GM19397 (cell line): ENCODE data around the gene NTPCR.
"Not testable (repeated sequence)": the region's sequence is repeated elsewhere in the genome, so short reads cannot be mapped to it uniquely, and the experiment has no call there.

ENCODE experiments used
- ATAC-seq: cut with Tn5 transposase; IDR thresholded peaks from one replicate; pipeline ENCODE4 v1.9.1; 2021; ENCODE audit warnings: mild to moderate bottlenecking, moderate library complexity; ENCODE audit not compliant: unreplicated experiment

NTPCR gene

GRCh38 chr1:232950197-232951176 lies at the start of gene NTPCR:
NTPCR (plus strand) TSS chr1:232950611; CDS start chr1:232950711, 100 bp downstream.
- ATAC-seq = peak; percentile 85

GRCh38 chr1:232900818-232901217 lies 49.6 kb upstream of the NTPCR start:
- ATAC-seq = no peak

- ATAC-seq = no peak
Observed at GRCh38 chr1:232901255-232901654, 49.2 kb upstream of the NTPCR start.

GRCh38 chr1:232902774-232903350 lies 47.5 kb upstream of the NTPCR start:
- ATAC-seq = no peak

- ATAC-seq = no peak
Observed at GRCh38 chr1:232904131-232904530, 46.3 kb upstream of the NTPCR start.

- no peak for ATAC-seq
Observed at GRCh38 chr1:232904566-232904965, 45.8 kb upstream of the NTPCR start.

- no peak for ATAC-seq
Observed at GRCh38 chr1:232905331-232906034, 44.9 kb upstream of the NTPCR start.

- ATAC-seq = no peak
Observed at GRCh38 chr1:232906441-232906840, 44.0 kb upstream of the NTPCR start.

GRCh38 chr1:232908831-232909230 lies 41.6 kb upstream of the NTPCR start:
- ATAC-seq = no peak

- no peak for ATAC-seq
Observed at GRCh38 chr1:232909752-232910151, 40.7 kb upstream of the NTPCR start.

GRCh38 chr1:232911027-232911599 lies 39.3 kb upstream of the NTPCR start:
- no peak for ATAC-seq

GRCh38 chr1:232912845-232913580 lies 37.4 kb upstream of the NTPCR start:
- no peak for ATAC-seq

- ATAC-seq = not testable (repeated sequence)
Observed at GRCh38 chr1:232914271-232914670, 36.1 kb upstream of the NTPCR start.

GRCh38 chr1:232915212-232915611 lies 35.2 kb upstream of the NTPCR start:
- ATAC-seq = no peak

- no peak for ATAC-seq
Observed at GRCh38 chr1:232917053-232917452, 33.4 kb upstream of the NTPCR start.

- ATAC-seq = no peak
Observed at GRCh38 chr1:232921381-232921780, 29.0 kb upstream of the NTPCR start.

GRCh38 chr1:232922485-232922884 lies 27.9 kb upstream of the NTPCR start:
- ATAC-seq = no peak

GRCh38 chr1:232923739-232924386 lies 26.5 kb upstream of the NTPCR start:
- peak; percentile 84 for ATAC-seq

GRCh38 chr1:232924874-232925273 lies 25.5 kb upstream of the NTPCR start:
- ATAC-seq = no peak
